ENCODE data around the gene SHROOM3. TPM values are rescaled to one million over a fixed set of nuclear protein-coding genes. Genes with fewer than 3 reads are reported as not detected.

Gene SHROOM3
- total RNA-seq, 2 donors from 2014 or later = 30.6 to 30.9 TPM

DNA sequence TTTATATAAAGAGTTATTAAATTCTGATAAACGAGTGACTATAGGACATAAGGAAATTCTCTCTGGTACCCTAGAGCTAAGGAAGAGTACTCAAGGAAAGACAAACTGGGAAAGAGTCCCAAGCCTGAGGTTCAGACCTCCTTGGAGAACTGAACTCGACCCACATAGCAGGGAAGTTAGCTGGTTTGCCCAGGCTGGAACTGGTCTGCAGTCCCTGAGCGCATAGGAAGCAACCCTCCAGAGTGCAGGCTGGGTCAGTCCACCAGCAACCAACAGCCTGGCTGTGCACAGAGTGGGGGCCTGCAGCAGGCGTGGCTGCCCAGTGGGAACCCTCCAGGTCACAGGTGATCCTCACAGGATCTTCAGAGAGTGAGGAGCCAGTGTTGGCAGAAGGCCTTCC lies 348.8 kb downstream of the SHROOM3 start:
- Histone ChIP-seq H3K27ac (no peak overlapping the region), H3K36me3 (peaks cover 16% of the 10 kb centered on the region), H3K4me1 (no peaks in the 10 kb centered on the region), H3K27me3 (no peaks in the 10 kb centered on the region), H3K4me3 (no peak overlapping the region), H3K9me3 (no peaks in the 10 kb centered on the region)
- no peak for DNase-seq (ENCODE audit: low spot score)
- TF ChIP-seq, protein P1, sequence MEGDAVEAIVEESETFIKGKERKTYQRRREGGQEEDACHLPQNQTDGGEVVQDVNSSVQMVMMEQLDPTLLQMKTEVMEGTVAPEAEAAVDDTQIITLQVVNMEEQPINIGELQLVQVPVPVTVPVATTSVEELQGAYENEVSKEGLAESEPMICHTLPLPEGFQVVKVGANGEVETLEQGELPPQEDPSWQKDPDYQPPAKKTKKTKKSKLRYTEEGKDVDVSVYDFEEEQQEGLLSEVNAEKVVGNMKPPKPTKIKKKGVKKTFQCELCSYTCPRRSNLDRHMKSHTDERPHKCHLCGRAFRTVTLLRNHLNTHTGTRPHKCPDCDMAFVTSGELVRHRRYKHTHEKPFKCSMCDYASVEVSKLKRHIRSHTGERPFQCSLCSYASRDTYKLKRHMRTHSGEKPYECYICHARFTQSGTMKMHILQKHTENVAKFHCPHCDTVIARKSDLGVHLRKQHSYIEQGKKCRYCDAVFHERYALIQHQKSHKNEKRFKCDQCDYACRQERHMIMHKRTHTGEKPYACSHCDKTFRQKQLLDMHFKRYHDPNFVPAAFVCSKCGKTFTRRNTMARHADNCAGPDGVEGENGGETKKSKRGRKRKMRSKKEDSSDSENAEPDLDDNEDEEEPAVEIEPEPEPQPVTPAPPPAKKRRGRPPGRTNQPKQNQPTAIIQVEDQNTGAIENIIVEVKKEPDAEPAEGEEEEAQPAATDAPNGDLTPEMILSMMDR (IDR thresholded peaks at IDR 0.05) = no peak

DNA sequence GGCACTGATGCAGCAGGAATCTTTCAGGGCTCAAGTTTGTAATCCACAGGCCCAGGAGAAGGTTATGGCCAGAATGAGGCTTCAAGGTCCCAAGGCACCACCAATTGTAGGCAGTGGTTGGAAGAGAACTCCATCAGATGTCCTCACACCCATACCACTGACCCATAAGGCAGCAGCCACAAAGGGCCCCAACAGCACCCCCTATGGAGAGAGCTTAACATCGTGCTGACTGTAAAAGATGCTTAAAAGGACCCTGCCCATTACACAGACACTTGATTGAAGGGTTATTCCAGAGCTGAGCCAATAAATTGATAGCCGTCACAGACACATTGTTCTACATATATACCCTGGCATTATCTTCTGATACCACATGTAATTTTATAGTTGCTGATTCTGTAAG lies 349.2 kb downstream of the SHROOM3 start:
- Histone ChIP-seq H3K9me3 (peaks cover 0 to 3% of the 10 kb centered on the region in 2 donors), H3K27ac (no peak overlapping the region), H3K4me3 (no peak overlapping the region), H3K4me1 (no peaks in the 10 kb centered on the region), H3K27me3 (no peaks in the 10 kb centered on the region), H3K36me3 (peaks cover 16% of the 10 kb centered on the region)
- no peak for DNase-seq (ENCODE audit: low spot score)
- TF ChIP-seq, protein P1 (IDR thresholded peaks at IDR 0.05) = no peak

DNA sequence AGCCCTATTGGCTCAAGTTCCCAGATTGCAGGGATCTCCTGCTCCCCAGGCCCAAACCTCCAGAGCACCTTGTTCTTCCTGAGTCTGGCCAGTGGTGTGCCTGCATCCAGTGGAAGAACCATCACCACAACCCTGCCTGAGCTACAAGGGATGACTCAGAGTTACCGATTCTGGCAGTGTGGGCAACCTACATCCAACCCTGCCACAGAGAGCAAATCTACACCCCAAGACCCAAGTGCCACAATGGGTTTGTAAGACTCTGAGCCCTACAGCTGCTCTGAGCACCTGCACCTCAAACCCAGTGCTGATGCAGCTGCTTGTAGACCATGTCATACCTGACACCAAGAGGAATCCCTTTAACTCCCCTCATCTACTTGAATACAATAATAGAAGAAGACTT lies 352.9 kb downstream of the SHROOM3 start:
- H3K27ac ChIP-seq = no peak overlapping the region
- H3K36me3 ChIP-seq = no peaks in the 10 kb centered on the region
- TF ChIP-seq, protein P1 (IDR thresholded peaks at IDR 0.05) = no peak
- H3K27me3 ChIP-seq = no peaks in the 10 kb centered on the region
- no peaks in the 10 kb centered on the region for H3K4me1 ChIP-seq
- H3K4me3 ChIP-seq = no peak overlapping the region
- peaks cover 0 to 5% of the 10 kb centered on the region in 2 donors for H3K9me3 ChIP-seq
- no peak for DNase-seq (ENCODE audit: low spot score)

DNA sequence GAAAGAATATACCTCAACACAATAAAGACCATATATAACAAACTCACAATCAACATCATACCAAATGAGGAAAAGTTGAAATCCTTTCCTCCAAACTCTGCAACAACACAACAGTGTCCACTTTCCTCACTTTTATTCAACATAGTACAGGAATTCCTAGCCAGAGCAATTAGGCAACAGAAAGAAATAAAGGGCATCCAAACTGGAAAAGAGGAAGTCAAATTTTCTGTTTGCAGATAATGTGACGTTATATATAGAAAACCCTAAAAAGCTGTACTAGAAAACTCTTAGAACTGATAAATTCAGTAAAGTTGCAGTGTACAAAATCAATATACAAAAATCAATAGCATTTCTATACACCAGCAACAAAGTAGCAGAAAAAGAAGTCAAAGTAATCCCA lies 355.3 kb downstream of the SHROOM3 start:
- peaks cover 0 to 5% of the 10 kb centered on the region in 2 donors for H3K9me3 ChIP-seq
- no peaks in the 10 kb centered on the region for H3K36me3 ChIP-seq
- no peaks in the 10 kb centered on the region for H3K4me1 ChIP-seq
- H3K4me3 ChIP-seq = no peak overlapping the region
- DNase-seq (ENCODE audit: low spot score) = no peak
- H3K27me3 ChIP-seq = no peaks in the 10 kb centered on the region
- TF ChIP-seq, protein P1 (IDR thresholded peaks at IDR 0.05) = no peak
- H3K27ac ChIP-seq = no peak overlapping the region

DNA sequence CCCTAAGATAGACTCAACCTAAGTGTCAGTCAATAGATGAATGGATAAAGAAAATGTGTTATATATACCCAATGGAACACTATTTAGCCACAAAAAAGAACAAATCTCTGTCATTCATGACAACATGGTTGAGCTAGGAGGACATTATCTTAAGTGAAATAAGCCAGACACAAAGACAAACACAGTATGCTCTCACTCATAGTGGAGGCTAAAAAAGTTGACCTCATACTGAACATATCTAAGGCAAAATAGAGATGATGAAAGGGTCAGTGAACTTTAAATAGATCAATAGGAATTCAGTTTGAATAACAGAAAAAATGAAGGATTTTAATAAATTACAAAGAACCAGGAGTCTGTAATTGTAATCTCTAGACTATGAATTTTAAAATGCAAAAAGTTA lies 356.4 kb downstream of the SHROOM3 start:
- DNase-seq (ENCODE audit: low spot score) = no peak
- Histone ChIP-seq H3K4me1 (no peaks in the 10 kb centered on the region), H3K27ac (no peak overlapping the region), H3K27me3 (no peaks in the 10 kb centered on the region), H3K9me3 (peaks cover 0 to 5% of the 10 kb centered on the region in 2 donors), H3K36me3 (no peaks in the 10 kb centered on the region), H3K4me3 (no peak overlapping the region)
- TF ChIP-seq, protein P1 (IDR thresholded peaks at IDR 0.05) = no peak

DNA sequence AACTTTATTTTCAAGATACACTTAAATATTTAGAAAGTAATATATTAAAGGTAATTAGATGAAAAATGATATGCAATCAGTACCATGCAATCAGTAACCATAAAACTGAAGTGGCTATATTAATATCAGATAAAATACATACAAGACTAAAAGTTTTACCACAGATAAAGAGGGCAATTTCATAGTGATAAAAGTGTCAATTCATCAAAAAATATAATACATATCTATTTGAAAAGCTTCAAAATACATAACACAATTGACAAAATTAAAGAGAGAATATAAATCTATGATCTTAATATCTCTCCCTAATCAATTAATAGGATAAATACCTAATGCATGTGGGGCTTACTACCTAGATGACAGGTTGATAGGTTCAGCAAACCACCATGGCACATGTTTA lies 357.4 kb downstream of the SHROOM3 start:
- no peak for DNase-seq (ENCODE audit: low spot score)
- Histone ChIP-seq H3K36me3 (no peaks in the 10 kb centered on the region), H3K9me3 (peaks cover 0 to 5% of the 10 kb centered on the region in 2 donors), H3K4me1 (no peaks in the 10 kb centered on the region), H3K4me3 (no peak overlapping the region), H3K27ac (no peak overlapping the region), H3K27me3 (no peaks in the 10 kb centered on the region)
- TF ChIP-seq, protein P1 (IDR thresholded peaks at IDR 0.05) = no peak
